NOMO-1 treated with dmso at 0.1 percent for 144 hours (cell line): ENCODE data around the gene ARFGEF3.
"Not testable (repeated sequence)": the region's sequence is repeated elsewhere in the genome, so short reads cannot be mapped to it uniquely, and the experiment has no call there.

Source experiments
- DNase-seq: peaks from one replicate; lab custom pipeline; 2025; ENCODE audit not compliant: unreplicated experiment; lab: John Stamatoyannopoulos, UW

ARFGEF3 gene

DNA sequence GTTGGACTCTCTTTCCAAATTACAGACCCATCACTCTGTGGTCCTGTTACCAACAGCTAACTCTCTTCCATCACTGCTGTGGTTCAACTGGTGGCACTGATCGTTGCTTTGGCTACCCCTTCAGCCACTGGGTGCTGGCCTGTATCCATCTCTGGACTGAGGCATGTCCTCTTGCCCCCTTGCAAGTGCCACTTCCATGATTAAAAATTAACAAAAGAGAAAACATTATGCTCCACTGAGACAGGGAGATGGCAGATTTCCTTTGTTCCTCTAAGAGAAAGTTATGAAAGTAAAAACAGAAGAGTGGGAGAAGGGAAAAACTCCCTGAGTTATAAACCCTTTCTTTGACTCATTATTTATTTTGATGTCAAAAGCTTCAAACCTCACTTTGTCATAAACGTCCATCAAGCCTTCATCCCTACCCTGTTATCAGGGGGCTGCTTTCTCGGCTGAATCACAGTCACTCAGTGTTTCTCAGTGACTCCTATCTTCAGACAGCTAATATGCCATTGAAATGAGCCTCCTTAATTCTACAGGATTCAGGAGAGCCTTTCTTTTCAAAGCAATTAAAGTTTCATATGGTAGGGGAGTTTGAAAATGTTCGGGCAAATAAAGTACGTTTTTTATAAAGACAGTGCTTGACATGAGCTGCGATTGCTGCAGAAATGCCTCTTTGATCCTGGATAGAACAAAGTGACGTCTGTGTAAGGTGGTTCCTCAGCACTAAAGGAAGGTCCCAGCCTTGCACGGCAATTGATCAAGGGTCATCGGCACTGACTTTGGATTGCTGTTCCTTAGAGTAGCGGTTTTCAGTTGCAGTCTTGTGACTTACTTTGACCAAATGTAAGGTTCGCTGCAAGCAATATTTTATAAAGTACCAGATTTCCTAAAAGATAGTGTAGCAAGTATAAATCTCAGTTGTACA lies 106.5 kb downstream of the ARFGEF3 start:
- DNase-seq: no peak

DNA sequence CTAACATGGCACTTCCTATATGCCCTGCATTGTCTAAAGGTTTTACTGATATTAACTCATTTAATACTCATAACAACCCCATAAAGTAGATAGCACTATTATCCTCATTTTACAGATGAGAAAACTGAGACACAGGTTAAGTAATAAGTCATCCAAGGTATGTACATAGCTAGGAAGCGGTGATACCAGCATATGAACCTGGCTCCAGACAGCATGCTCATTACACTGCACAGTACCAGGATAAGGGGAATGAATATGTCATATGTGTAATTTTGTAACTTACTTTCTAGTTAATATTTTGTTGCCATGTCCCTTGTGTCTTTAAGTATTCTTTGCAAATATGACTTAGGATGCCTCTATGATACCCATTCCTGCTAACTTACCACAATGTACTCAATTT lies 109.7 kb downstream of the ARFGEF3 start:
- DNase-seq: no peak

DNA sequence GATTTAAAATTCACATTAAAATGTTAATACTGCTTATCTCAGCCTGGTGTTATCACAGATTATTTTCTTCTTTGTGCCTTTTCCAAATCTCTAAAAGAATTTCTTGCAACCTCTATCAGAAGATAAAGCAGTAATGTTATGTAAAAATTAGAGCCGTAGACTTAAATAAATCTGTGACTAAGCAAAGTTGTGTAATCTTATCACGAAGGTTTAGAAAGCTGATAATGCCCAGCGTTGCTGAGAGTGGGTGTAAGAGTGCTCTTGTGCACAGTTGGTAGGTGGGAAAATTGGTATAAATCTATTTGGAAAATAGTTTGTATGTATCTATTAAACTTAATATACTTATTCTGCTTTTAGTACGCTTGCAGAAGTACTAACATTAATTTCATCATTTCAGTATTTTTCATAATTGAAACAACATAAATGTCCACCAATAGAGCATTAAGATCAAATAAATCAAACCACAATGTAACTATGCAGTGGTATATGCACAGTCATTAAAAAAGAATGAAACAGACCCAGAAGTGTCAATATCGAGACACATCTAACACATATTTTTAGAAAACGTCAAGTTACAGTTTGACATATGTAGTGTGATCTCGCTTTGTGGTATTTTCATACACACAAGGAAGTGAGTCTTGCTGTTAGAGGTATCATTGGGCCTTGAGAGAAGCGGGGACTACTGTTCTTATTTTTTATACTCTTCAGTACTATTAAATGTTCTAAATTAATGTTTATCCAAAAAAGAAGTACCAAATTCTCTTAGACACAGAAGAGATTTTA lies 111.0 kb downstream of the ARFGEF3 start:
- DNase-seq: no peak

DNA sequence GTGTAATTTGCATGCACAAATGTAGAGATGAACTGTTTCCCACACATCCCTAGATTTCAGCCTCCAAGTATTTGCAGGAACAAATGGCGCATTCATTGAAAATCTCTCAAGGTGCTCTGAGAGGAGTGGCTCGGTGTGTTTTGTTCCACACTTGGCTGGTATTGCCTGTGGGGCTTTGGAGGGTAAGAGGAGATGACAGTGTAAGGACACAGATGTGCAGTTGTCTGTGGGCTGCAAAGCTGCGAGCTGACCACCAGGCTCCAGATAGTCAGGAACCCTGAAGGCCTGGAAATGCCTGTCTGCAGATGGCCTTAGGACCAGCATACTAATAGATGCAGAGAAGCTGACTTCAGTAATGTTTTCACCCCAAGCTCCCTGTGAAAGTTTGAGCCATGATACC lies 114.2 kb downstream of the ARFGEF3 start:
- DNase-seq: no peak

DNA sequence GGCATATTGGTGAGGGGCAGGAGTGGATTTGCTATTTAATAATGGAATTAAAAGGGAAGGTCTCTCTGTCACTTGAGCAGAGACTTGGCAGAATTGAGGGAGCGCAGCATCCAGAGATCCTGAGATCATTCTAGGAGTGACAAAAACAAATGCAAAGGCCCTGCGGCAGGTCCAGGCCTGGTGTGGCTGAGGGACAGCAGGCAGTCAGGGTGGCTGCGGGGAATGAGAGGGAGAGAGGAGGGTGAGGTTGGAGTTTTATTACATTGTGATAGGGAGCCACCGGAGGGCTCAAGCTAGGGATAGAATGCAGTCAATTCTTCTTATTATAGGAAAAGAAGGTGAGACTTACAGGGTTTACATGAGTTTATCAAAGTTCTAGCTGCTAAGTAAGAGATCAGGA lies 116.1 kb downstream of the ARFGEF3 start:
- DNase-seq: no peak

DNA sequence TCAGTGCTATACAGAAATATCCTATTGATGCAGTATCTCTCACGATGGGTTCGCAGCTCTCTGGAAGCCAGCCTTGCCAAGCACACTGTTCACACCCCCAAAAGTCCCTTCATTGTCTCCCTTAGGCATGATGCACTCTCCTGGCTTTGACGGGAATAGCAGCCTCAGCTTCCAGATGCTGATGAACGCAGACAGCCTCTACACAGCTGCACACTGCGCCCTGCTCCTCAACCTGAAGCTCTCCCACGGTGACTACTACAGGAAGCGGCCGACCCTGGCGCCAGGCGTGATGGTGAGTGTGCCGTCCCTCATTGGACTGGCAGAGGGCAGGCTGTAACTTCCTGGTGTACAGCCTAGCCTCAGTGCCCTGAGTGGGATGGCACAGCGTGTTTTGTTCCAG lies 116.6 kb downstream of the ARFGEF3 start:
- DNase-seq: no peak

DNA sequence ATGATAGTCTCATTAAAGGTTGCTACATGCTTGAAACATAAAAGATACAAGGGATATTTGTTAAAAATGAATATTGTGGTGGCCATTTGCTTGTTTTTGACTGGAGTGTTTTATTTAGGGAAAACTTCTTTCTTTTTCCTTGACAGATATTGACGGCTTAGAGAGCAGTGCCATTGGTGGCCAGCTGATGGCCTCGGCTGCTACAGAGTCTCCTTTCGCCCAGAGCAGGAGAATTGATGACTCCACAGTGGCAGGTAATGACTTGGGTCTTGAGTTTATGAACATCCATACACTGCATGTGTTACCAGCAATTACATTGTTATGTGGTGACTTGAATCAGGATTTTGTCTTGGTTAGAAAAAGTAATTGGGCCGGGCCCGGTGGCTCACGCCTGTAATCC lies 124.1 kb downstream of the ARFGEF3 start:
- no peak for DNase-seq

DNA sequence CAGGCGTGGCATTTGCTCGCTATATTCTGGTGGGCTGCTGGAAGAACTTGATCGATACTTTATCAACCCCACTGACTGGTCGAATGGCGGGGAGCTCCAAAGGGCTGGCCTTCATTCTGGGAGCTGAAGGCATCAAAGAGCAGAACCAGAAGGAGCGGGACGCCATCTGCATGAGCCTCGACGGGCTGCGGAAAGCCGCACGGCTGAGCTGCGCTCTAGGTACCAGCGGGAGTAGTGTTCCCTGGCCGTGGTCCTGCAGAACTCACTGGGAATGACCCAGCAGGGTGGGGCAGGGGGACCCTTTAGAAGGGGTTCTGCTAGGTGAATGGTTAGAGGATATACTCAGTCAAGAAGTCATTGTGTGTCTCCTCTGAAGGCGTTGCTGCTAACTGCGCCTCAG lies 125.0 kb downstream of the ARFGEF3 start:
- no peak for DNase-seq

DNA sequence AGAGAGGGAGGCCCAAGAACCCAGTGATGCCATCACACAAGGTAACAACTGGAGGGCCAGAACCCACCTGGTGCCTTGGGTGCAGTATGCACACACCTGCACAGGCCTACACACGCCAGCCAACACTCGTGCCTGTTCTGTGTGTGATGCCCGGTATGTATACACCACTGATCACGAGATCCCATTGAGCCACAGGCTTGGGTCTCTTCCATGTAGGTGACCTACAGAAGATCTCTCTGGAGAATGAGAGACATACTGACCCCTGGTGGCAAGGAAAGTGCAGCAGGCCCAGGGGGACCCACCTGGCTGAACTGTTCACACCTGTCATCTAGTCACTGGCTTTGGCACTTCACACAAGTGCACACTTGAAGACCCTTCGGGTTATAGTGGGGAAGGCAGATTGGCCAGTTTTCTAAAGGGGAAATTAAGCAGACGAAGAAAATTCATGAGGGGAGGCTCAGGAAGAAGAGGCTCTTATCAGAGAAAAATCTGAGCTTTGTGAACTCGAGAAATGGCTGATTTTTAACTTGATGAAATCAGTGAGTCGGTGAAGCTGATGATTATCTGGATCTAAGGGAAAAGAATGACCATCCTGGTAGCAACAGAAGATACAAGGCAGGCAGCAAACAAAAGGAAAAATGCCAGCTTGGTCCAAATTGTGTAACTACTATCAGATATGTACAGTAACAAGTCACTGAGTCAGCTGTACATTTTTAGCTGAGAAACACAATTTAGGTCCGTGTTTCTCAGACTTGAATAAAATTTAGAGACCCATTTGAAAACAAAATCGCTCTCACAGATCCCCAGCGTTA lies 125.6 kb downstream of the ARFGEF3 start:
- DNase-seq: no peak

DNA sequence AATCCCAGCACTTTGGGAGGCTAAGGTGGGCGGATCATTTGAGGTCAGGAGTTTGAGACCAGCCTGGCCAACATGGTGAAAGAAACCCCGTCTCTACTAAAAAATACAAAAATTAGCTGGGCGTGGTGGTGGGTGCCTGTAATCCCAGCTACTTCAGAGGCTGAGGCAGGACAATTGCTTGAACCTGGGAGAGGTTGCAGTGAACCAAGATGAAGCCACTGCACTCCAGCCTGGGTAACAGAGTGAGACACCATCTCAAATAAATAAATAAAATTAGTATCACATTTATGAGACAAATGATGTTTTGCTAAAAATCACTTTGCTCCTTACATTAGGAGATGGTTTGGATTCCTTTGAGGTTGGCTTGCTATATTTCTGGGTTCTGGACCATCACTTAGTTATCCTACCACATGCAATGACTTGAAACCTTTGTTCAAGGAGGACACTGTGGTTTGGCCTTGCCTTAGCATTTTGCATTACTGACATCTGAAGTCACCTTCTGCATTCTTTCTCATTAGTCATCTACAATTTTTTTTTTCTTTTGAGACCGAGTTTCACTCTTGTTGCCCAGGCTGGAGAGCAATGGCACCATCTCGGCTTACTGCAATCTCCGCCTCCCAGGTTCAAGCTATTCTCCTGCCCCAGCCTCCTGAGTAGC lies 126.8 kb downstream of the ARFGEF3 start:
- not testable (repeated sequence) for DNase-seq

DNA sequence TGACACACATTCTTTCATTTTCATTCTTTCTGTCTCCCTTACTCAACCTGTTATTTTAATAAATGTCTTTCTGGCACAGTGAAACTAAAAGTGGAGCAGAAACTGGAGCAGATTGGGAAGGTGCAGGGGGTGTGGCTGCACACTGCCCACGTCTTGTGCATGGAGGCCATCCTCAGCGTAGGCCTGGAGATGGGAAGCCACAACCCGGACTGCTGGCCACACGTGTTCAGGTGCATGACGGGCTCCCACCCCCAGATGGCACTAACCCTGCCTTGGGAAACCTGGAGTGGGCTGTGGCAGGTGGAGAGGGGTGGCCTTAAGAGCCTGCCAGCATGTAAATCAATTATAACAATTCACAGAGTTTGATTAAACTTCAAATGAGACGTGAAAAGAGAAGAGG lies 128.0 kb downstream of the ARFGEF3 start:
- no peak for DNase-seq

DNA sequence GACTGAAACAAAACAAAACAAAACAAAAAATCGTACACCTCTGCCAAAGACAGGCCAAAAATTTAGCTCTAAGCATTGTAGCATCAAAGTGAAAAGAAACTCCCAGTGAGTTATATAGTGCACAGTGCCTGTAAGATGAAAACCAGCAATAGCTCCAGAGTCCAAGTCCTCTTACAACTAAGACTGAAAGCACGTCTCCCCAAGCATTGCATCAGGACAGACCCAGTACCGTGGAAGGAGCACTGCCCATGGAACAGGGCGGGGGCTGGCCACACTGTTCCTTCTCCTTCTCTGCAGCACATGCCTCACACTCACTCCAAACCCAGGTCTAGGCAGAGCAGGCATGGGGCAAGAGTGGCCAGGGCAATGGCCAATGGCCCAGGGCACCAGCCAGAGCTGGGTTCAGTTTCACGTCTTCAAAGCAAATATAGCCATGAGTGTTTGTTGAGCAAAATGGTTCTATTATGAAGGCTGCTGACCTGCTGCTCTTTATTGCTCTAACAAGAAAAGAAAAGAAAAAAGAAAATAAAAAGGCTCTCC lies 128.8 kb downstream of the ARFGEF3 start:
- DNase-seq: no peak

DNA sequence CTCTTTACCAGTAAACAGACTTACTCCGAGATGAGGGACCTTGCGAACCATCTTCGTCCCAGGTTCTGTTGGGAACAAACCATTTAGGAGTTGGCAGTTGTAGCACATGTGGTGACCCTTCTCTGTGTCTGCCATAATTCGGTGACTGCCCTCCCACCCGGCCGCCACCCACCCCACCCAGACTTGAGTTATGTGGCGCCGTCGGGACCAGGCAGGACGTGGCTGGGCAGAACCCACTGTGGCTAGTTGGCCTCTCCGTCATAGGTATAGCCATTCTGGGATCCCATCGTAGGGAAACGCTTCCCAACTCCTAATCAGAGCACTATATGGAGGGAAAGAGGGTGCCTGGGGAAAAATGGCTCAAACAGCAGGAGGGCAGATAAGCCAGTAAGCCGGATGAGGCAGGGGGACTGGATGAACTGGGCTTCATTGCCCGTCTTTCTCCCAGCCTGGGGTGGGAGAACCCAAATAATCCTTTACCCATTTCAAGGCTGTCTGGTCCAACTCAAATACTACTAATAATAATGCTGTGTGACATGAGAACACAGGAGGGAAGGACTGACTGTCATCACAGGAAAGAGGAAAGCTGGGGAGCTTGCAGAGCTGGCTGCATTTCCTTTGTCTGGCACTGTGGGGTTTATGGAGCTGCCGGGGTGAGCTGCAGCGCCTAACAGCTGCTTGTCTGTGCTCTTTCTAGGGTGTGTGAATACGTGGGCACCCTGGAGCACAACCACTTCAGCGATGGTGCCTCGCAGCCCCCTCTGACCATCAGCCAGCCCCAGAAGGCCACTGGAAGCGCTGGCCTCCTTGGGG lies 129.5 kb downstream of the ARFGEF3 start:
- no peak for DNase-seq

DNA sequence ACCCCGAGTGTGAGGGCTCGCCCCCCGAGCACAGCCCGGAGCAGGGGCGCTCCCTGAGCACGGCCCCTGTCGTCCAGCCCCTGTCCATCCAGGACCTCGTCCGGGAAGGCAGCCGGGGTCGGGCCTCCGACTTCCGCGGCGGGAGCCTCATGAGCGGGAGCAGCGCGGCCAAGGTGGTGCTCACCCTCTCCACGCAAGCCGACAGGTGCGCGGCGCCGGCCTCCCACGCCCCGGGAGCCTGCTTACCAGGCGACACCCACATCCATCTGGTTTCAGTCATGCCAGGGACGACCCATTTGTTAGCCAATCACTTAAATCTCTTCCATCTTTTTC lies 130.1 kb downstream of the ARFGEF3 start:
- no peak for DNase-seq

DNA sequence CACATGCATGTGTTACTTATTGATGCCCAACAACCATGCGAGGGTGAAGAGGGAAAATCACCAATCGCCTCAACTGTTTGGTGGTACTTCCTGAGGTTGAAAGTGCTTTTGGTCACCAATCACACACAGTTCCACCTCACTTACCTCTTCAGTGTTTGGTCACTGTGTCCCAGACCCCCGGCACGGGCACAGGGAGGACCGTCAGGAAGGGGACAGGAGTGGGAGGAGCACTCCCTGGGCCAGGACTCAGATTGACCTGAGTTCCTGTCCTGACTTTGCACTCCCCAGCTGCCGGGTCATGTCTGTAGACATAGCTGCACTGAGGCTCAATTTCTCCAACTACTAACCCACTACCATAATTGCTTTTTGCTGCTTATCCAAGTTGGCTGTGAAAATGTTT lies 130.7 kb downstream of the ARFGEF3 start:
- DNase-seq: no peak

DNA sequence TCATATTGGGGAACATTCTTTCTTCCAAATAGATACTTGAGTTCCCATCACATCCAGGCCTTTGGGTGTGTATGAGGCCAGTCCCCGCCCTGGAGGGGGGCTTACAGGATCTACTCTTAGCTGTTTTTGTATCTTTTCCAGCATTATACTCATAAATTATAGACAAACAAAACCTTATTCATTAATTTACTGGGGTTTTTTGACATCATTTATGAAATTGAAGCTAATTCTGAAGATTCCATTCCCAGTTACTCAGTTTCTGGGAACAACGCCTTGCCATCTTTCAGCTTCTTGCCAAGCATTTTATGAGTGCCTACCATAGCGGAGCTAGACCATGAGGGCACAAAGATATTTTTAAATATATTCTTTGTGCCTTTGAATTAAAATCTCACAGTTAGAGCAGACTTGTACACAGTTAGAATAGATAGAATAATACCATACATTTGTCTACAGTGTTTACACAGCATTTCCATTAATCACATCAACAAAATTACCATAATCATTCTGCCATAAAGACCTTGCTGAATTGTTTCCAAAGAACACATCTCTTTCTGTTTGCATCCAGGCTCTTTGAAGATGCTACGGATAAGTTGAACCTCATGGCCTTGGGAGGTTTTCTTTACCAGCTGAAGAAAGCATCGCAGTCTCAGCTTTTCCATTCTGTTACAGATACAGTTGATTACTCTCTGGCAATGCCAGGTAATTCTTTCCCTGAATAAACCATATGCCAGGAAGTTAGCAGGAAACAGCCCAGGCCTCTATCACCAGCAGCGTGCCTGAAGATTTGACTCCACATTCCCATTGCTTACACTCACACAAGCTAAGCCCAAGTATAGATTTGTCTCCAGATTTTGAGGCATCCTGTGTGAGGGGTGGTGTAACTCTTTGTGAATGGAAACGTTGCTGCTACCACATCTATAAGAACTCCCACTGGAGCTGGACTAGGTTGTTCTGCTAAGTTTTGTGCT lies 132.0 kb downstream of the ARFGEF3 start:
- no peak for DNase-seq

DNA sequence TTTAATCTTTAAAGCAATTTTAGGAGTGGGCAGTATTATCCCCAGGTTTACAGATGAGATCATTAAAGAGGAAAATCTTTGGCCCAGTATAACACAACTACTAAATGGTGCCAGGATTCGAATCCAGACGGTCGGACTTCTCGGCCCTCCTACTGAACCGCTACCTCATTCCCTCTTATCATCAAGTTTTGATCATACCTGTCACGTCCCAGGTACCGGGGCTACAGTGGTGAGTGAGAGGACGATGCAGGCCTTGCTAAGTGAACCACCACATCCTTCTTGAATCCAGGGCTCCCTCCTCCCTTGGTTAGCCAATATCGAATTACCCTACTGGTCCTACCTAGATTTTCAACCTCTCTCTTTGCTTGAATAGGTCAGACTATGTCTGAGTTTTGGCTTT lies 134.6 kb downstream of the ARFGEF3 start:
- DNase-seq: no peak

DNA sequence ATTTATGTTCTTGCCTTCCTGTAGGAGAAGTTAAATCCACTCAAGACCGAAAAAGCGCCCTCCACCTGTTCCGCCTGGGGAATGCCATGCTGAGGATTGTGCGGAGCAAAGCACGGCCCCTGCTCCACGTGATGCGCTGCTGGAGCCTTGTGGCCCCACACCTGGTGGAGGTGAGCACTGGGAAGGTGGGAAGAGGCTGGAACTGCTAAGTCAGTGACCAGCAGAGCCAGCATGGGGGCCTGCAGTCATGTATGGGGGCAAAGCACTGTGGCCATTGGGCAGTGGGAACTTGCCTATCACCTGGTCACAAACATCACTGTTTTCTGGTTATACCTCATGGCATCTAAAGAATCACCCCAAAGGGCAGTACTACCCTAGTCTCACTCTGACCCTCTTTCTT lies 135.0 kb downstream of the ARFGEF3 start:
- no peak for DNase-seq
